Suppressor macrophage treated with lipopolysaccharide for 1 hour (primary cell): ENCODE data around the gene LCE1F.

ENCODE experiments used
- DNase-seq, 3 donors: peaks; one replicate each; pipeline ENCODE4 v3.0.0-alpha.2; 2020 to 2022

LCE1F gene

GRCh38 chr1:152777510-152778137, 2.7 kb downstream of the LCE1F start:
- DNase-seq = peak in 2 of 3 donors; percentile 16 to 37

DNA sequence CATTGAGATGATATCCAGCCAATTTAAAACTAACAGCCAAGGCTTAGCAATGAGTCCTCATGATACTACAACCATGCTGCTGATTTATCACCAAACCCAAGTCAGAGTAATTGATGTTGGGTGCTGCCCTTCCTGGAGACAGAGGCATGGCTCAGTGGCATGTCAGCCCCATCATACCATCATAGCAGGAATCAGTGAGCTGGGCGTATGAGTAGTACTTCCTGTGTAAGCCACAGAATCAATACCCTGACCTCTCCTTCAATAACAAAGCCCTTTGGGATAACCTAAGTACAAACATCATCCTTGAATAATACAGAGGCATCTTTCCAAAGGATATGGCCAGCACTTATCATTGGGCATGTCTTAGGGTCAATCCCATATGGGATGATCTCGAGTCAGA, 8.2 kb downstream of the LCE1F start:
- no peak for DNase-seq

DNA sequence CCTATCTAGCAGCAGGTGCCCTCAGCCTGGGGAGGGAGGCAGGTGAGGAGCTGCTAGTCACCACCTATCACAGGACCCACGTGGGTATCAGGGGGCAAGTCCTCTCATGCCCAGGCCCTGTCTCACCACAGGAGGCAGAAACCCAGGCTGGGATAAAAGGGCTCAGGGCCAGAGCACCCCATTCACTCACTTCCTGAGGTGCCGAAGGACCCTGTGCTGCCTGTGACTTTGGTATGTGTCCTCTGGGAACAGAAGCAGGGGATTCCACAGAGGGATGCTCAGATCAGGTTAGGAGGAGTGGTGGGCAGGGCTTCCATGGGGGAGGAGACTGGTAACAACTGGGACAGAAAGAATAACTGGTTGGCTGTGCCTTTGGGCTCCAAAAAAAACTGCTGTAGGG, 11.1 kb downstream of the LCE1F start, which contains the start of gene LCE1E:
Gene LCE1E (plus strand): TSS at position 181 of the 400 bp plus-strand sequence. CDS start 1,043 bp downstream, outside the sequence.
- no peak for DNase-seq

DNA sequence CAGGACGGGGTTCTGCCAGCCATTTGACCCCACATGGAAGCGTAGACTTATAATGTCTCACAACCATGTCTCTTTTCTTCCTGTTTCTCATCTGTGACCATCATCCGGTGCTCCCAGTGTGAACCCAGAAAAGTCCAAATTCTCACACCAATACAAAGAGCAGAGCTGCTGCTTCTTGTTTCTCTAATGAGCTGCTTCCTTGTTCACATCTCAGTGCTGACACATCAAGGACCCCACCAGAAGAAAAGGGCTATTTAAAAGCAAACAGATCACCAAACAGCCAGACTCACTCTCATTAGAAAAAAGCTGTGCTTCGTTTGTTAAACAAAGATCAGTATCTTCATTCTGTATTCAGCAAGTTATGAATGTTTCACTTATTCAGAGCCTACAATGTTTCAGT, 20.7 kb downstream of the LCE1F start:
- DNase-seq = no peak

DNA sequence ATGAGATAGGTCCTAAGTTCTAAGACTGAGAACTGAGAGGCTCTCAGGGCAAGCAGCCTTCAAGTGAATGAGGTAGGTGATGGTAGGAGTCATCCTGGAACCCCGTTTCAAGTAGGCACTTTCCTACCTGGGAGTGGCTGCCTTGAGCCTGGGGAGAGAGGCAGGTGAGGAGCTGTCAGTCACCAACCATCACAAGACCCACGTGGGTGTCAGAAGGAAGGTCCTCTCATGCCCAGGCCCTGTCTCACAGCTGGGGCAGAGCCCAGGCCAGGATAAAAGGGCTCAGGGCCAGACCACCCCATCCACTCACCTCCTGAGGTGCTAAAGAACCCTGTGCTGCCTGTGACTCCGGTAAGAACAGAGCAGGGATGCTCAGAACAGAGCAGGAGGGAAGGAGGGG, 21.5 kb downstream of the LCE1F start, which contains the start of gene LCE1D:
Gene LCE1D (plus strand): TSS at position 301 of the 400 bp plus-strand sequence. CDS start 1,074 bp downstream, outside the sequence.
- no peak for DNase-seq

- DNase-seq = no peak
Measured at GRCh38 chr1:152801333-152801732, 26.4 kb downstream of the LCE1F start.

- no peak for DNase-seq
Measured at GRCh38 chr1:152806576-152806975, 31.6 kb downstream of the LCE1F start, which contains the start of gene LCE1C. TSS of gene LCE1C (minus strand) at chr1:152806651. CDS start at chr1:152805478, 1,173 bp downstream.

DNA sequence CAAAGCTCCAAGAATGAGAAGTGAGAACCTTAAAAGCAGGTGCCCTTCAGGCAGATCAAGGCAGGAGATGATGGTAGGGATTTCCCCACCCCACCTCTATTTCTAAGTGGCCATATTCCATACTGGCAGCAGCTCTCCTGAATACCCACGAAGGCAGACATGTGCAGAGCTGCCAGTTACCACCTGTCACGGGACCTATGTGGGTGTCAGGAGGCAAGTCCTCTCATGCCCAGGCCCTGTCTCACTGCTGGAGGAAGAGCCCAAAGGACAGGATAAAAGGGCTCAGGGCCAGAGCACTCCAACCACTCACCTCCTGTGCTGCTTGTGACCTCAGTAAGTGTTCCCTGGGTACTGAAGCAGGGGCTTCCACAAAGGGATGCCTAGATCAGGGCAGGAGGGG, 36.1 kb downstream of the LCE1F start:
- DNase-seq = no peak

GRCh38 chr1:152811671-152812070, 36.7 kb downstream of the LCE1F start, which contains the start of gene LCE1B:
TSS of gene LCE1B (plus strand) at chr1:152811971. CDS start at chr1:152812447, 476 bp downstream.
- DNase-seq = no peak

DNA sequence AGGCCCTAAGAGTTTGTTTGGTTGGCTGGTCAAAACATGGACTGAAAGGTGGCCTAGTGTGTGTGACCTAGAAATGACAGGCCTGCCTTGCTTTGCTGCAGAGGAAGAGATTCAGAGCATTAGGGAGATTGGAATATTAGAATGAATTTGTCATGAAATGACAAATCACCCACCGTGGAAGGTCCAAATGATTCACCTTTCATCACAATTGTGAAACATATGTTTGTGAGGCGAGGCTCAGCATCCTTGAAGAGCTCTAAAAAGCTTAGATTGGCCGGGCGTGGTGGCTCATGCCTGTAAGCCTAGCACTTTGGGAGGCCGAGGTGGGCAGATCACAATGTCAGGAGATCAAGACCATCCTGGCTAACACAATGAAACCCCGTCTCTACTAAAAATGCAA, 42.4 kb downstream of the LCE1F start:
- no peak for DNase-seq

- no peak for DNase-seq
Measured at GRCh38 chr1:152823294-152823693, 48.4 kb downstream of the LCE1F start.

- DNase-seq = no peak
Measured at GRCh38 chr1:152824964-152825363, 50.0 kb downstream of the LCE1F start.
